ENCODE measurements around the gene RPL10.

- TF ChIP-seq CTCF (IDR thresholded peaks at IDR 0.05): peak; percentile 39 to 51 (median 44)
- TF ChIP-seq EP300 (IDR thresholded peaks at IDR 0.05): no peak
- TF ChIP-seq POLR2AphosphoS5 (IDR thresholded peaks at IDR 0.05): peak in 1 of 2 donors; percentile 65
Measured at GRCh38 chrX:154373340-154374306, 24.6 kb upstream of the RPL10 start.
